ENCODE results near the gene DSCAML1.
A peak's percentile ranks its signal among the peaks of the same experiment; 100 is the strongest.

The DSCAML1 gene

GRCh38 chr11:117688255-117688797 lies 108.7 kb downstream of the DSCAML1 start:
- peak in 2 of 14 donors; percentile 35 to 42 for DNase-seq

DNA sequence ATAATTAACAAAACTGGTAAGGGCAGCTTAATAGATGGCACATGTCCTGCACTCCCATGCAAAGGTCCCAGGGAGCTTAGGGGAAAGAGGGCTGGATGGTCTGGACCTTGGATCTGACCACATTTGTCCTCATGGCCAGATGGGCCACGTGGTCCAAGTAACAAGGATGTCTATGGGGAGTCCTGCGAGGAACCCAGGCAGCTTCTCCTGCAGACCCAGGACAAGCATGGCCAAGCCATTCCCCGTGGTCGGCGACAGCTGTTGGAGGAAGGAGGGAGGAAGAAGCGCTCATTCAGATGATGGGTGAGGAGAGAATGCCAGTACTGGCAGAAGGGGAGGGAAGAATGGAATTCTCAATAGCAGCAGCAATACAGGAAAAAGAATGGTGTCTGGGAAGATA lies 109.2 kb downstream of the DSCAML1 start:
- no peak for DNase-seq

- DNase-seq = no peak
Measured at GRCh38 chr11:117686711-117687110, 110.3 kb downstream of the DSCAML1 start.

DNA sequence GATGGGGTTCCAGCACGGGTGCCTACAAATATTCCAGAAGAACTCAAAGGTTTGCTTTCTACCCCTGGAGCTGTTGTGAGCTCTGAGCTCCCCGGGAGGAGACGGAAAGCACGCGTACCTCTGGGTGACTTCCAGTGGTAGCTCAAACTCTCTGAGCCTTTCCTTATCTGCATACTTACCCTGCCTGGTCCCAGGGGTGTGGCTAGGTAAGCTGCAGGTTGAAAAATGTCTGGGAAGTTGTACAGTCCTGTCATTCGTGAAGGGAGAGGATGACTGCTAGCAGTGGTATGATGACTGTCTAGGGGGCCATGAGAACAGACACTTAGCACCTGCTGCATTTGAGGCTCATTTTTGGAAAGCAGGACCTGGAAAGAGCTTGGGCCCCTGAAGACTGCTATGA lies 111.5 kb downstream of the DSCAML1 start:
- DNase-seq = no peak

DNA sequence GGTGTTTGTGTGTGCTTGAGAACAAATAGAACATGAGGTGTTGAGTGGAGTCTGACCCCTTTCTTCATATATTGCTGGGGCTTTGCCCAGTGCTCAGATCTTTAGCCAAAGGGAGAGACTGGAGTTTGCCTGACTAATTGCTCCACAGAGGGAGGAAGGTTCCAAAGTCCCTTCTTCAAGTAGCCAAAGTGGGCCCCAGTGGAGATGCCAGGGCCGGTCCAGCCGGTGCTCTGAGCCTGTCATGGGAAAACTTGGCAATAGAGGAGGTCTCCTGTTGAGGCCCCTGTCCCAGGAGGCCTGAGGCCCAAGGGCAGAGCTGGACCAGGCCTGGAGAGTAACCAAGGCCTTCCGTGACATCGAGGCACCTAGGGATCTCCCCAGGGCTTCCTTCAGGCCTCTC lies 112.3 kb downstream of the DSCAML1 start:
- no peak for DNase-seq

DNA sequence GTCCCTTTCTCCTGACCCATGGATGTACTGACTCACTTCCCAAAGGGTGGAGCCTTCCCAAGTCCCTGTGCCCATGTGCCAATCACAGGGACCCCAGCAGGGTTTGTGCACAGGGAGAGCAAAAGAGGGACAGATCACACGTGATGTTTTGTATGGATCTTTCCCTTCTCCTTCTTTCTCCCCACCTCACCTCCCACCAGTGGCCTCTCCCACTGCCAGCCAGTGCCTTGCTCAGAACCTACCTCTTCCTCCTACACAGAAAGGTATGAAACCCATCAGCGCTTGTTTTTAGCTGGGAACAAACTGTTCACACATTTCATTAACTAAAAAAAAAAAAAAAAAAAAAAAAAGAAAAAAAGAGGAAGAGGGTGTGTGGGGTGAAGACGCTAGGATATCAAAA lies 112.9 kb downstream of the DSCAML1 start:
- DNase-seq = no peak

GRCh38 chr11:117681438-117681837 lies 115.6 kb downstream of the DSCAML1 start:
- DNase-seq = no peak

DNA sequence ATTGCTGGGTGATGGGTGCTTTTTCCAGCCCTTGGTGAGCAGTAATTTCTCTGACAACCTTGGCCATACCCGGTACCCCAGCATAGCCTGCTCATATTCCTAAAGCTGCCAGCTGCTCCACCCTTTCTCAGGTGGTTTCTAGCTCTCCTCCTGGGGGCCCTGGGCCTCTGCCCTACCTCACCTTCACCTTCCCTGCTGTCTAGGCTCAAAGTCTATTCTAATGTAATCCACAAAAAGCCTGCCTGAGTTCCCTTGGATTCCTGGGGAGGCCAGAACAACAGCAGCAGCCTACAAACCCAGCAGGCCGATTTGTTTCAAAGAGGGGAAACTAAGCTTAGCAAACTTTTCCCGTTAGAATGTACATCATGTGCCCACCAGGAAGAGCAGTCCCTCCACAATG lies 117.6 kb downstream of the DSCAML1 start:
- DNase-seq = no peak

DNA sequence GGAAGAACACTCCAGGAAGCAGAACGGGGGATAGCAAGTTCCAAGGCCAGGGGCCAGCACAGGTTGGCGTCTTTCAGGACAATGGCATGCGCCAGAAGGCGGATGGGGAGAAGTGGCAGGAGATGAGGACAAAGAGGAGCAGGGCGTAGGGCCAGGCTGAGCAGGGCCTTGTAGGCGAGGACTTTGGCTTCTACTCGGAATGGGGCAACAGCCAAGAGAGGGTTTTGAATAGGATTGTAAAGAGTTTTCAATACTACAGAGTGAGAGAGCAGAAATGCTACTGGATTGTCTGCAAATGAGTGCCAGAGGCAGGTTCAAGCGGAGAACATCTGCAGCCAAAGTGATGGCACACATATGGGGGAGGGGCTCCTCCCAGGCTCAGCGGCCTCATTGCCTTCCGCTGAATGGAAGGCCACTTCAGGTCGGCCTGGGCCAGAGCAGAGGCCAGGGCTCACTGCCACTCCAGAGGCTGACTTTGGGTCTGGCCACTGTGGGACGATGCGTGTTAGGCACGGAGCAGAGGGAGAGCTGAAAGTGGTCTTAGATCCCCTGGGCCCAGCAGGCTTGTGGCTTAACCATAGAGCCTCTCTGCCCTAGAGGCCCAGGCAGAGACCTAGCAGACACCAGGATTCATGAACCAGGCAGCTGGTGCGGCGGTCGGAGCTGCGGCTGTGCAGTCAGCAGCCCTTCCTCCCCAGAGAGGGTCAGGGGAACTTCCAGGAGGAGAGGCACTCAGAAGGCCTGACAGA lies 118.2 kb downstream of the DSCAML1 start:
- DNase-seq = peak in 9 of 14 donors; percentile 50 to 82 (median 76)

DNA sequence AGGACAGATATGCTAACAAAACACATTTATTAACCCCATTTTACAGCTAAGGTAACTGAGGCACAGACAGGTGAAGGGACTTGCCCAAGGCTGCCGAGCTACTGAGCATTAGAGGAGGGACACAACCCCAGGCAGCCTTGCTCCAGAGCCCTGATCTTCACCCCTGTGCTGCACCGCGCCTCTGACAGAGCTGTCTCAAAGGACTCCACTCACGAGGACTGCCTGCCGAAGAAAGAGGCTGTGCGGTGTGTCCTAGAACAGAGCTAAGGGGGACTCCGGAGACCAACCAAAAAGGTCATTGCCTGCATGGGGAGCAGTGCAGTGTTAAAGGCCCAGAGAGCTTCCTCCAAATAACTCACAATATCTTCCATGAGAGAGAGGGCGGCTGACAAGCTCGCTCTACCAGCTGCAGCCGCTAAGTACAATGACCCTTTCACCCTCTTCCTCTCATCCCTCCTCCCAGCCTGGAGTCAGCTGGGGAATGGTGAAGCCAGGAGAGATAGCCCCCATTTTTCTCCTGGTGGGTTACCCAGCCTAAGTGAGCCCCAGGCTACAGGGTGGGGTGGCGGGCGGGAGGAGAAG lies 119.2 kb downstream of the DSCAML1 start:
- peak in 11 of 14 donors; percentile 22 to 82 (median 60) for DNase-seq

- no peak for DNase-seq
Measured at GRCh38 chr11:117676501-117676900, 120.5 kb downstream of the DSCAML1 start.

GRCh38 chr11:117673602-117674001 lies 123.4 kb downstream of the DSCAML1 start:
- DNase-seq = peak in 7 of 14 donors; percentile 23 to 78 (median 50)

GRCh38 chr11:117671370-117671769 lies 125.6 kb downstream of the DSCAML1 start:
- DNase-seq = no peak

DNA sequence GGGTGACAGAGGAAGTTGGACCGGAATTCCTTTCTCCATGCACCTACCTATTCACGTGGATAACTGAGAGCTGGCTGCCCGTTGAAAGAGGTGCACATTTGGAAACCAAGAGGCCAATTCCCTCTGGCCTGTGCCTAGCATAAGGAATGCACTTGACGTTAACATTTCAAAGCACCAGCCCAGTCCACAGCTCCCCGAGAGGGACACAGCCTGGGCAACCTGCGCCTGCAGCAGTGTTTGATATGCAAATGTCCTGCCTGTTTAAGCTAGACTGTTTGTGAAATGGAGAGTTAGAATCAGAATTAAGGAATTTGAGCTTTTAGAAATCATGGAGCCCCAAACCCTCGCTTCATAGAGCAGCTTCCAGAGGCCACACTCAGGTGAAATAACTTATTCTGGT lies 126.1 kb downstream of the DSCAML1 start:
- no peak for DNase-seq

DNA sequence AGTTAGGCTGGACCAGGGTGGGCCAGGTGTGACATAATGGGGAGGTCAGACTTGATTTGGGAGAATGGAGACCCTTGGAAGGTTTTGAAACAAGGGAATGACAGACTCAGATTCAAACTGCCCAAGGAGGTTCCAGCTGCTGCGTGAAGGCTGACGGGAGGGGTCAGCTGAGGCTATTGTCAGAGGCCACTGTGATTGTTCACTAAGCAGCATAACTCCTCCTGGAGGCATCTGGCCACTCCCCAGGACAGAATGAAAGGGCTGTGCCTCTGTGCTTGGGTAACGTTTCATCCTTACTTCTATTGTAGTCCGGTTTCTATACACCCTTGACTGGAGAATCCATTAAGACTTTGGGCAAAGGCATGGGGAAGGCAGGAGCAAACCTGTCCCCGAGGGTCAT lies 126.6 kb downstream of the DSCAML1 start:
- DNase-seq = peak in 7 of 14 donors; percentile 27 to 47 (median 37)

DNA sequence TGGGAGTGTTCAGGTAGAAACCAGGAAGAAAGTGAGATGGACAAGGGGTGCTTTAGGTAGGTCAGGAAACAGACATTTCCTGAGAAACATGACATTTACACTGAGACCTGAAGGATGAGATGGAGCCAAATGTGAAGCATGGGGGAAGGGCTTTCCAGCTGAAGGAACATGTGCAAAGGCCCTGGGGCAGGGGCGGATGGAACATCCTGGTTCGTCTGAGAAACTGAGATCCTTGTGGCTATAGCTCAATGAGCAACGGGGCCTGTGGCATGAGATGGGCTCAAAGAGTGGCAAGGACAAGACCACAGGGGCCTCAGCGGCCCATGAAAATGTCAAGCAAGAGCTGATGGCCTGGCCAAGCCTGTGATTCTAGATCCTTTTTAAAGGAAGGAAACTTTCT lies 127.4 kb downstream of the DSCAML1 start:
- no peak for DNase-seq

DNA sequence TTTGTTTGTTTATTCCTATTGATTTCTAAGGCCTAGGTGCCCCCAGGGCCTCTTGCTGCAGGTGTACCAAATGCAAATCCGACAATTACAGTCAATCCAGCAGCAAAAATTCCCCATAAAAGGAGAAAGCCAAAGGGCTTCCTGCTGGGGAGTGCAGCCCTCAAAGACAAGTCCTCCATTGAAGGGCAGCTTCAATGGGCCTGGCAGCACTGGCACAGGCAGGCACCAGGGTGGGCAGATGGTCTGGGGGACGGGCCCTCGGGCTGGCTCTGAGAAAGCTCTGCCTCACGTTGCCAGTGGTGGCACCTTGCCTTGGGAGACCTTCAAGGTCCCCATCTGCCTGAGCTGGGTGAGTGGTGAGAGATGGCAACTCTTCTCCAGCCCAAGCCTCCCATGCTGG lies 128.0 kb downstream of the DSCAML1 start:
- peak in 4 of 14 donors; percentile 23 to 54 (median 38) for DNase-seq

GRCh38 chr11:117668321-117668751 lies 128.7 kb downstream of the DSCAML1 start:
- DNase-seq = peak in 3 of 14 donors; percentile 39 to 81 (median 50)

DNA sequence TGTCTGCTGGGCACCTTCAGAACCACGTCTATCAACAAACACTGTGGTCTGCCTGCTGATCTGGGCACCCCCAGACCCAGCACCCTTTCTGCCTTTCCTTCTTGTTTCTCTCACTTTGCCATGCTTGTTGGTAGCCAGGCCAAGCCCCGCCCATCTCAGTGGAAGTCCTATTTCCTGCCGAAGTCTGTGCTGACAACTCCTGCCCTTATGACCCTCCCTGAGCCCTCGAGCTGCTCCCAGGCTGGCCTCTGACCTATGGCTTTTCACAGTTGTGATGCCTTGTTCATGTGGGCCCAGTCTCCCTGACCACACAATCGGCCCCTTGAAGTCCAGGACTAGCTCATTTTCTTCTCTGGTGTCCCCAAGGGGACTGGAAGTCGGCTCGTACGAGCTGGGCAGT lies 132.1 kb downstream of the DSCAML1 start:
- peak in 2 of 14 donors; percentile 33 to 45 for DNase-seq

DNA sequence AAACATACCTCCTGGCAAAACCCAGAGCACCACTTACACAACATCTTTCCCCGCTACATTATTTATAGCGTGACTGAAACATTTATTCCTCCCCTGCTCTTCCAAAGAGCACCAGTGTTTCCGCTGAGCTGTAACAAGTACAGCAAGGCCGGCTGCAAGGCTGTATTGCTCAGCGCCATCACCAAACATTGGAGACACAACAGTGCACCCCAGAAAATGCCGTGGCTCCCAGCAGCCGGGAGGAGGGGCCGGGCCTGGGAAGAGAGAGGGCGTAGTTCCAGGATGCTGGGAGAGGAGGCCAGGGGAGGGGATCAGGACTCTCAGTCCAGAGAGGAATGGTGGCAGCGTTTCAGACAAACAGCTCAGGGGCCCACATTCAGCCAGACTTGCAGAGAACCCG lies 133.2 kb downstream of the DSCAML1 start:
- DNase-seq = peak in 8 of 14 donors; percentile 51 to 66 (median 59)

GRCh38 chr11:117663414-117663813 lies 133.6 kb downstream of the DSCAML1 start:
- DNase-seq = peak in 11 of 14 donors; percentile 34 to 75 (median 62)

GRCh38 chr11:117662671-117663269 lies 134.2 kb downstream of the DSCAML1 start:
- no peak for DNase-seq

DNA sequence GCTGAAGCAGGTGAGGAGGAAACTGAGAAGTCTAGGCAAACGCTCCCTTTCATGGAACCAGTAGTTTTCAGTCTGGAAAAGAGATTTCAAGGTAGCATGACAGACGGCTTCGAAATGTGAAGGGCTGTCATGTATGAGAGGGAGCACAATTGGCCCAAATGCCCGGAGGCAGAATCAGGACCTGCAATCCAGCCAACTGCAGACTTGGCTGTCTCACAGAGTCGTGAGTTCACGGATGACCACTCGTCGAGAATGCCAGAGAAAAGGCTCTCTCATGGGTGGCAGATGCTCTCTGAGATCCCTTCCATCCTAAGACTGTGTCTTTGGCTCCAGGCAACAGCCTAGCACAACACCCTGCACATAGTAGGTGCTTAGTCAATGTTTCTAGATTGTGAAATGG lies 134.8 kb downstream of the DSCAML1 start:
- DNase-seq = peak in 1 of 14 donors; percentile 59

Measured in C1 segment of cervical spinal cord (tissue), 14 donors.